Lower lobe of right lung (tissue), 2 donors: ENCODE data around the gene FOXP1. TPM values are rescaled to one million over a fixed set of nuclear protein-coding genes. Genes with fewer than 3 reads are reported as not detected.

Experiments used
- ATAC-seq, 2 donors: fragments of 200-7000 bp; cut with Tn5 transposase; one replicate each; pipeline ENCODE4 v1.9.1; 2020 to 2022; ENCODE audit warnings: mild to moderate bottlenecking in 2 of 2, moderate library complexity in 2 of 2
- DNase-seq: peaks from one replicate; pipeline ENCODE4 v3.0.0-alpha.2; 2020
- H3K27ac ChIP-seq: fragments of 200-600 bp; one replicate; pipeline ENCODE4 v1.8.0; 2022
- H3K27me3 ChIP-seq: fragments of 200-600 bp; one replicate; pipeline ENCODE4 v1.8.0; 2022; ENCODE audit warnings: low read depth
- H3K36me3 ChIP-seq: fragments of 200-600 bp; one replicate; pipeline ENCODE4 v1.8.0; 2022; ENCODE audit warnings: mild to moderate bottlenecking
- H3K4me1 ChIP-seq: fragments of 200-600 bp; one replicate; pipeline ENCODE4 v1.8.0; 2022
- H3K4me3 ChIP-seq: fragments of 200-600 bp; one replicate; pipeline ENCODE4 v1.8.0; 2022; ENCODE audit warnings: mild to moderate bottlenecking
- H3K9me3 ChIP-seq: fragments of 200-600 bp; one replicate; pipeline ENCODE4 v1.8.0; 2022
- intact Hi-C: fragments of 100-400 bp; cut with DNase I; formaldehyde crosslinking; loops from one replicate; pipeline ENCODE4 v1.11.0; 2022
- total RNA-seq: library from RNA; stranded (reverse); fragmentation: NEBNext Ultra II Directional; extraction: Animal tissue kit (Norgen Biotek cat#: 25700); gene quantifications from one replicate; pipeline ENCODE4 v1.2.1, GENCODE V29; 2021
- TF ChIP-seq, protein P1 (sequence below): fragments of 200-600 bp; IDR thresholded peaks from one replicate; pipeline ENCODE4 v1.8.0; 2022; ENCODE audit warnings: antibody characterized with exemption, mild to moderate bottlenecking
- donor health status: DM: no; HTN: yes; CAD: no; lungs with severe emphysema.

FOXP1 gene
- total RNA-seq, 1 donor from 2014 or later: 138 TPM

DNA sequence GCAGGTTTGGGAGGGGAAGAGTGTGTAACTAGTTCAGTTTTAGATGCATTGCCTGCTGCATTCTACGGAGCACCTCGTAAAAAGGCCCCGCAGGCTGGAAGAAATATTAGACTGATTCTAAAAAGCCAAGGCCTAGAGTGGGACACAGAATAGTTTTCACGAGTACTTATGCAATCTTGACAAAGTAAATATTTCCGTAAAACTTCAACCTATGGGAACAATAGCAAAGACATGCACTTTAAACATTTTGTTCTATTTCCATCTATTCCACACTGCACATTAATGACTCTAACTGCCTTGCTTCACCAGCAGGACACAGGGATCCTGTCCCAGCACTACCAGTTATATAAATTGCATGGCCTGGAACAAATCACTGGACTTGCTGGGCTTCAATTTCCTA is 260.0 kb downstream of the FOXP1 start:
- DNase-seq (no peak), ATAC-seq (no peak)
- Histone ChIP-seq H3K4me3 (no peak overlapping the region), H3K27me3 (no peaks in the 10 kb centered on the region), H3K4me1 (no peaks in the 10 kb centered on the region), H3K9me3 (no peaks in the 10 kb centered on the region), H3K27ac (no peak overlapping the region), H3K36me3 (no peaks in the 10 kb centered on the region)
- TF ChIP-seq, protein P1, sequence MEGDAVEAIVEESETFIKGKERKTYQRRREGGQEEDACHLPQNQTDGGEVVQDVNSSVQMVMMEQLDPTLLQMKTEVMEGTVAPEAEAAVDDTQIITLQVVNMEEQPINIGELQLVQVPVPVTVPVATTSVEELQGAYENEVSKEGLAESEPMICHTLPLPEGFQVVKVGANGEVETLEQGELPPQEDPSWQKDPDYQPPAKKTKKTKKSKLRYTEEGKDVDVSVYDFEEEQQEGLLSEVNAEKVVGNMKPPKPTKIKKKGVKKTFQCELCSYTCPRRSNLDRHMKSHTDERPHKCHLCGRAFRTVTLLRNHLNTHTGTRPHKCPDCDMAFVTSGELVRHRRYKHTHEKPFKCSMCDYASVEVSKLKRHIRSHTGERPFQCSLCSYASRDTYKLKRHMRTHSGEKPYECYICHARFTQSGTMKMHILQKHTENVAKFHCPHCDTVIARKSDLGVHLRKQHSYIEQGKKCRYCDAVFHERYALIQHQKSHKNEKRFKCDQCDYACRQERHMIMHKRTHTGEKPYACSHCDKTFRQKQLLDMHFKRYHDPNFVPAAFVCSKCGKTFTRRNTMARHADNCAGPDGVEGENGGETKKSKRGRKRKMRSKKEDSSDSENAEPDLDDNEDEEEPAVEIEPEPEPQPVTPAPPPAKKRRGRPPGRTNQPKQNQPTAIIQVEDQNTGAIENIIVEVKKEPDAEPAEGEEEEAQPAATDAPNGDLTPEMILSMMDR: no peak
- intact Hi-C loops: no loop called here

DNA sequence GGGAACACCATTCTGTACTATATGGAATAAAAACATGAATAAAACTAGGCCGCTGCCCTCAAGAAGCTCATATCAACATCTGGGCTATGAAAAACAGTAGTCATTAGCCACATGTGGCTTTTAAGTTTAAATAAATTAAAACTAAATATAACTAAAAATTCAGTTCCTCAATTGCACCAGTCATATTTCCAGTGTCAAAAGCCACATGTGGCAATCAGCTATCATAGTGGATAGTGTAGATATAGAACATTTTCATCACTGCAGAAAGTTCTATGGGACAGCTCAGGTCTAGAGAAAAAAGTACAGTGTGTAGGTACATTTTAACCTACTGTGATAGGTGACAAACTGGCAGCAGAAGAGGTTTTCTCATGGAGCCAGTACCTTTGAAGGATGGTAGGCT is 261.4 kb downstream of the FOXP1 start:
- no peak for DNase-seq
- ATAC-seq: no peak
- no peaks in the 10 kb centered on the region for H3K36me3 ChIP-seq
- H3K9me3 ChIP-seq: no peaks in the 10 kb centered on the region
- H3K4me3 ChIP-seq: no peak overlapping the region
- peaks cover 6% of the 10 kb centered on the region for H3K4me1 ChIP-seq
- TF ChIP-seq, protein P1: no peak
- H3K27ac ChIP-seq: no peak overlapping the region
- no peaks in the 10 kb centered on the region for H3K27me3 ChIP-seq
- intact Hi-C loops: no loop called here

DNA sequence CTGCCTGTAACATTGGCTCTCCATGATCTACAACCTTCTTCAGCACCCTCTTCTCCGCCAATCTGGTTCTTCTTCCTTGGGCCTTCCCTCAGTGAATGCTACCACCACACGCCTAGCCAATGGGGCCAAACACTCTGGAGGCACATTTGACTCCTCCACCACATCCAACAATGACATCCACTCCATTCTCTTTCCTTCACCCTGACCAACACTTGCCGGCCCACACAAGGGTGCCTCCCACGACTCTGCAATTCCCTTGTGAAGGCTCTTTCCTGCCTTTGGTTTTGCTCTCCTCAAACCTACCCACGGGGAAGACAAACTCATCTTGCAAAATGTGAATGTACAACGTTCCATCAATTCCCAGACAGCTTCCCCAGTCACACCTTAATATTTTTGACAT is 263.8 kb downstream of the FOXP1 start:
- no peaks in the 10 kb centered on the region for H3K36me3 ChIP-seq
- intact Hi-C loops: no loop called here
- no peaks in the 10 kb centered on the region for H3K9me3 ChIP-seq
- TF ChIP-seq, protein P1: no peak
- H3K4me1 ChIP-seq: peaks cover 19% of the 10 kb centered on the region
- no peak overlapping the region for H3K4me3 ChIP-seq
- H3K27ac ChIP-seq: no peak overlapping the region
- no peaks in the 10 kb centered on the region for H3K27me3 ChIP-seq
- no peak for DNase-seq
- no peak for ATAC-seq

DNA sequence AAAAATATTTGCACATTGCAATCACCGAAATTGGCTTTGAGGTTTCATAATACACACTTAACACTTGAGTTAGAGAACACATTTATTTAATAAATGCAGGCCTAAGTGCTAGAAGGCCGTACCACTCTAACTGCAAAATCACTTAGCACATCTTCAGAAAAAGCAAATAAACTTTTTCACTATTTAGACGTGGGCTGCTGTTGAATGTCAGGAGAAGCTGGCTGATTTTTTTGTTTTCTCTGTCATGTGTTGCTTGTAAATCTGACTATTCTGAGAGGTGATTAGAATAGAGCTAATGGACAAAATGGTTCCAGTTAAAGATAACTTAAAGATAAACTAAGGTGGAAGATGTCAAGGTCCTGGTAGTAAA is 265.1 kb downstream of the FOXP1 start:
- TF ChIP-seq, protein P1: no peak
- Histone ChIP-seq H3K27ac (no peak overlapping the region), H3K27me3 (no peaks in the 10 kb centered on the region), H3K4me3 (no peak overlapping the region), H3K4me1 (peaks cover 19% of the 10 kb centered on the region), H3K9me3 (no peaks in the 10 kb centered on the region), H3K36me3 (no peaks in the 10 kb centered on the region)
- intact Hi-C loops: no loop called here
- DNase-seq (no peak), ATAC-seq (peak; percentile 45 to 81)

DNA sequence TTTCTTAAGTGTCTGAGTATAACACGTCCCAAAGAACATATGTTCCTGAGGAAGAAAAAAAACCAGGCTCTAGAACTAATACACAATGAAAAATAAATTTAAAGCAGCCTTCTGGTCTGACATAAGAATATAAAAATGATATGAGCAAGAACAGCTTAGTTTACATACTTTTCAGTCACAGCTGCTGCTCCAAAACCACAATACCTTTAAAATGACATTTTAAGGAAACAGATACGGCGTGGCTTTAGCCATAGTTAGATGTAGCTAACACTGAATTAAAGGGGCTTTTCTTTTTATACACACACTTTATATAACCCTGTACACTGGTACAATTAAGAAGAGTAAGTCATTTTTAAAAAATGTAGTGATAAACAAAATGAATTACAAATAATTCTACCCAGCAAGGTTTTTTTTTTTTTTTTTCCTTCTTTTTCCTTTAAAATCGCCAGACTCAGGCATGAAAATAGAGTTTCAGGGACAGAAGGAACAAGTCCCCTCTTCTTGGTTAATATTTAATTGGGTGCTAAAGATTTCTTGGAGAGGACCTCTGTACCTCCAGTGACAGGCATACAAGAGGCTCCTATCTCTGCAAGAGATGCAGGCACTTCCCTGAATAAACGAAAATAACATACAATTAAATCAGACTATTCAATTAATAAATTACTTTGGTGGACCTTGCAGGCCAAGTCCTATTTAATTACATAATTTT is 265.6 kb downstream of the FOXP1 start:
- Histone ChIP-seq H3K4me1 (peaks cover 19% of the 10 kb centered on the region), H3K4me3 (no peak overlapping the region), H3K9me3 (no peaks in the 10 kb centered on the region), H3K27me3 (no peaks in the 10 kb centered on the region), H3K36me3 (no peaks in the 10 kb centered on the region), H3K27ac (peak overlapping the region; percentile 29)
- ATAC-seq (peak; percentile 41 to 80), DNase-seq (no peak)
- TF ChIP-seq, protein P1: no peak
- intact Hi-C loops: no loop called here
